GM19395 (cell line): ENCODE results near the gene TENM4.

Experiments used
- ATAC-seq: cut with Tn5 transposase; IDR thresholded peaks from one replicate; pipeline ENCODE4 v1.9.1; 2021; ENCODE audit warnings: mild to moderate bottlenecking, moderate library complexity; ENCODE audit not compliant: unreplicated experiment

TENM4 gene

DNA sequence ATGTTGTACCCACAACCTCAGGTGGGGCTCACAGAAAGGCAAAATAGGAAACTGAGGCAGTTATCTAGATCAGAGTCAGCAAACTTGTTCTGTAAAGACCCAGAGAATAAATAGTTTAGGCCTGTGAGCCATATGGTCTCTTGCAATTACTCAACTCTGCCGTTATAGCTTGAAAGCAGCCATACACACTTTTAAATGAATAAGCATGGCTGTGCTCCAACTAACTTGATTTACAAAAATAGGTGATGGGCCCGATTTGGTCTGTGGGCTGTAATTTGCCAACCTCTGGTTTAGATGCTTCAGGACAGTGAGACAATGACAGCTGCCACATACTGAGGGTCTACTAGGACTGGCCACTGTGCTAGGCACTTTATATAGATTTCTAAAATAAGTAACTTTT lies 667.3 kb downstream of the TENM4 start:
- no peak for ATAC-seq

DNA sequence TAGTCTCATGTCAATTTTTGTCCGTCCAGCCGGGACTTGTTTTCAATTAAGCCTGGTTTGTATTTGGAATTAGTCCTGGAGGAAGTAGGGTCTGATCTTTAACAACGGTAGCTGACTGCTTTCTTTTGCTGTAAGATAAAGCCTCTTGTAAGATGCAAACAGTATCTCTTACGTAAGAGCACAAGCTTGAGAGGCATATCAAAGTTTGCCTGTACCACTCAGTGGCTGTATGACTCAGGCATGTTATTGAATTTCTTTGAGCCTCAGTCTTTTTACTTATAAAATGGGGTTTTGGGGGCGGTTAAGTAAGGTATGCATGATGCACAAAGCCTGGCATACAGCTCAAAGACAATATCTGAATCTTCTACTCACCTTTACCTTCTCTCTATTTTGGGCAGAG lies 667.8 kb downstream of the TENM4 start:
- no peak for ATAC-seq

DNA sequence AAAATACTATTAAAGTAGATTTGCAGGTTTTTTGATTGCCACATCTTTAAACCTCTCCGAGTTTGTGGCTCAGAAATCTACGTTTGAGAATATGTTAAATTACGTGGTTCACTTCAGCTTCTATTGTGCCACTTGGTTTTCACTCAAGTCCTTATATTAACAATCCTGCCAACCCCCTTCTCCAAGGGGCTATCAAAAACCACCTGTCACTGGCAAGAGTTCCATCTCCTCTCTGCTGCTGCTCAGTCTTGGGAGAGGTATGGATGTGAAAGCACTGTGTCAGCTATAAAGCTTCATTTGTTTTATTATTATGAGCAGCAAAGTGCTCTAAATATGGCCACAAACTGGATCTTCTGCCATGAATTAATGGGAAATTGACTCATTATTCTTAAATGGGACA lies 668.6 kb downstream of the TENM4 start:
- ATAC-seq: no peak

DNA sequence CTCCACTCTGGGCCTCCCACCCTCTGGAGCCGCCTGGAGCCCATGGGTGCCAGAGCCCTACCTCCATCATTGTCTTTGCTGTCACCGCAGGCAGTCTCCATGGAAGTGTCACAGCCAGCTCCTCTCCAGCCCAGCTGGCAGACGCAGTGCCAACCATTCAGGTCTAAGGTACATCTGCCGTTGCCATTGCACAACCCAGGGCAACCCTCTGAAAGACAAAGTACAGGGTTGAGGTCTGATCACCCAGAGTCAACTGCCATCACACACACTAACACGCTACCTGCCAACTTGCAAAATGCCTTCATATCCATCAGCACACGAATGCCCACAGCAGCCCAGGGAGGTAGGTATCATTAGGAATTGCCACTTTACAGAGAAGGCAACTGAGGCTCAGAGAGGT lies 669.9 kb downstream of the TENM4 start:
- ATAC-seq: no peak

DNA sequence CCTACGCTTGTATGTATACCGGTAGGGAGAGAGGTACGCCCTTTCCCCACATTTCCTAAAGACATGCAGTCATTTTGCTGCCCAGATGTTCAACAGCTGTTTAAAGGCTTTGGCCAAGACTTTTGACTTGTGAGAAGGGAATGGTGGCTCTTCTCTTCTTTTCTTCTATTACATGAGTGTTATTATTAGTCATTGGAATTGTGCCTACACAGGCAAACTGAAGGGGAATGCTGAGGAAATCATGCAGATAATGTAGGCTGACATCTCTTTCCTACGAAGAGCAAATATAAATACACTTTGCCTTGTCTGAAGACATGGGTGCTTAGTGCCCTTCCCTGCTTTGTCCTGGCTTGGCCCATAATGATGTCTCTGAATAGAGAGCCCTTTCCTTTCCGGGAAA lies 671.9 kb downstream of the TENM4 start:
- ATAC-seq: no peak

DNA sequence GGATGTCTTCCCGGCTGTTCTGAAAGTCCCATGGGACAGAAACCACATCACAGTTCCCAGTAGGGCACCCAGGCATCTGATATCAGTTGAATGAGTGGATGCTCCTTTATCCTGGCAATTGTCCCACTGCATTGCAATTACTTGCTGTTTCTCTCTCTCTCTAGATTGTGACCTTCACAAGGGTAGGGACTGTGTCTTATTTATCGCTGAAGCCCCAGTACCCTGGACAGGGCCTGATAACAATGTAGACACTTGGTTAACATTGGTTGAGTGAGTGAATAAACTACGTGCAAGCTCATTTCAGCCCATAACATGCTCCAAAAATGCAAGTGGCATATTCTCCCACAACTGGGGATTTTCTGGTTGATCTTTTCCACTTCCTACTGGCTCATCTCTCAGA lies 672.5 kb downstream of the TENM4 start:
- ATAC-seq: no peak

DNA sequence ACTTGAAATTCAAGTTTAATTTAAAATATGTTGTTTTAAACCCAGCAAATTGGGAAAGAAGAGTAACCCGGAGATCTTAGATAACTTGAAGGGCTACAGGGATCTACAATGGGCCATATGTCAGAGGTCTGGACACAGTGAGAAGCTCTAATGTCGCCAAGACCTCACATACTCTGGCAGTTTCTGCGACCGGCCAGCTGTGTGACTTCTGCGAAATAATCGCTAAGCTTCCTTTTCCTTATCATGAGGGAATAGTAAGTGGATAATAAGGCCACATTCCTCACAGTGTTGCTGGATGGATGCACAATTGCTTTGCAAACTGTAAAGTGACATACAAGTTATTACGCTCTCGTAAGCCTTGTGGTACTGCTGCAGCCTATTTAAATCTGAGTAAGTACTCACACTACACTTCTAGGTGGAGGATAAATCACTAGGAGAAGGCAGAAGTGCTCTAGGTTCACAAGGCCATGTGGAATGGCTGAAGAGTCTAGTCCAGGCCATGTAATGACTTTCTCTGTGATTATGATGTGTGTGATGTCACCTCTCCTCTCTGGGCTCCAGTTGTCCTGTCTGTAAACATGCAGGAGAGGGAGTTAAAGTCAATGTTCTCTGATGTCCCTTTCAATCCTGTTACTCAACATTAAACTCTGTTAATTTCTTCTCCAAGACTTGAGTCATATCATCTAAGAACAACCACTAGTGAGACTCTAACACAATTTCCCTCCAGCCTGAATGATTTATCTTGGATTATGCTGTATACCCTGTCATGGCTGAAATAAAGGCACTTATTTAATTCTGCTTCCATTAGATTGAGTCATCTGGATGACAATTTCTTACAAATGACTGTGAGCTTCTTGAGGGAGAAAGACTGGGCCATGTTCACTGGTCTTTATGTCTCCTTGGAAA lies 673.5 kb downstream of the TENM4 start:
- no peak for ATAC-seq

DNA sequence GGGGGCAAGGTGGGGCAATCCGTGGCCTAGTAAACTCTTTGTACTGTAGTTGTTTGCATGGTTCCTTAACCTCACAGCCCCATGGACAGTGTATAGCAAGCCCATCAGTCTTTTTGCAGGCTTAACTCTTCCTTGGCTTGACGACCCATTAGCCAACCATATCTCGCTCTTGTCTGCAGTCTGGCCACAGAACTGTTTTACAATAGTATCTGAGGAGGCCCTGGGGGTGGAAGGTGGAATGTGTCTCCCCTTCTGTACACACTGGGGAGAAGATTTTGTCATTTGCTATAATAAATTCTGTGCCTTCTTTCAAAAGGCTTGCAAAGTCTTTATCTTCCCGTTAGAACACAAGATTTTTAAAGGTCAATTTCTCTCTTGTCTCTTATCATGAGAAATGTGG lies 675.9 kb downstream of the TENM4 start:
- ATAC-seq: no peak

DNA sequence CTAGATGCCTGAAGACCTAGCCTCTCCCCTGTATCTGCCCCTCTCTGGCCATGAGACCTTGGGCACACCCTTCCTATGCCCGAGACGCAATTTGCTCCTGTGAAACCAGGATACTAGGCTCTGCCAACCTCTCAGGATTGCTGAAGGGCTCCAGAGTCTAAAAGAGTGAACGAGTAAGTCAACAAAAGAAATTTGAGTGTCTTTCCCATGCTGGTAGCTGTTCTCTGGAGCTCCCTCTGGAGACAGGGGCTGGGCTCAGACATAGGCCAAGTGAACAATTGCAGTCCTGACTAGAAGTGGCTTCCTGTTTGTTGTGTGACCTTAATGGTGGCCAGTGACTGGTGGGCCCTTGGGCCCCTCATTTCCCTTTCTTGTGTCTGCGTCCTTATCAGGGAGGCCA lies 677.2 kb downstream of the TENM4 start:
- no peak for ATAC-seq

DNA sequence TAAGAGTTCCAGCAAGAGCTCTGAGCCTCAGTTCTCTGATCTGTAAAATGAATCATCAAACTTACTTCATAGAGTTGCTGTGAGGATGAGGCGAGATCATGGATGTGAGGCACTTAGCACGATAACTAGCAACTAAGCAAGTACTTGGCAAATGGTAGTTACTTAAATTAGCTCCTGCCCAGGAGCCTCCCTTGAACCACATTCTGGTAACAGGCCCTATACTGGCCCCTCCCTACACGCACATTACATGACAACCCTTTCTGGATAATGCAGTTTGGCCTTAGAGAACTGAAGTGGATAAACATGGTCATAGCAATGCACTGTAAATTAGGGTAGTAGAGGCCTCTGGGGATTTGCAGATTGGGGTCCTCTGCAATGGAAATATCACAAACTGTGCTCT lies 678.7 kb downstream of the TENM4 start:
- no peak for ATAC-seq

DNA sequence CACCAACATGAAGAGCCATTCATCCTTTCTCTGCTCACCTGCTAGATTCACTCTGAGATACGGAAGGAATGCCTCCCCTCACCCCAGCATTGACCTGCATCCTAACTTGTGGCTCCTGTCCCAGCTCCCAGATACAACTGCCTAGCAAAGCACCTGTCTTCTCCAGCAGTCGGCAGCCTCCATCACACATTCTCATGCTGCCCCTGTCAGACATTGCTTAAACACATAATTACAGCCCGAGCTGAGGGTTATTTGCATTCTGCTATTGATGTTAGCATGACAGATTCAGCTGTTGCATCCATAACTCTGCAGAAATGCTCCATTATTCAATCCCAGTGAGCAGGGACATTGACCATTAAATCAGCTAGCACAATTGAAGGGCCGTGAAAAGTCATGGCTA lies 681.8 kb downstream of the TENM4 start:
- ATAC-seq: no peak

DNA sequence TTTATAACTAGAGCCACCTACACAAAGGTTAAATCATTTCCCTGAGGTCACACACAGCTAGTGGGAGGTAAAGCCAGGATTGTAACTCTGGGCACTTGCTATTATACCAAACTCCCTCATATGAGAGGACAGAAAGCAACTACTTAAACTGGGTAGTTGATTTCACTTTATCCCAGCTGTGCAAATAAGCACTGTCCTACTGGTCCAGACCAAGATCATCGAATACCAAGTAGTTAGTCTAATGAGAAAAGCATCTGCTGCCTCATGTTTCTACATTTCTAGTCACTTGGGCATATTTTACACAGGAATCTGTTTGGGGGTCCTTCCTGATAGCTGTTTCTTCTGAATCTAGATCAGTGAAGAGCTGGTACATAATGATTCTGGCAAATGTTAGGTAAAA lies 687.5 kb downstream of the TENM4 start:
- no peak for ATAC-seq

DNA sequence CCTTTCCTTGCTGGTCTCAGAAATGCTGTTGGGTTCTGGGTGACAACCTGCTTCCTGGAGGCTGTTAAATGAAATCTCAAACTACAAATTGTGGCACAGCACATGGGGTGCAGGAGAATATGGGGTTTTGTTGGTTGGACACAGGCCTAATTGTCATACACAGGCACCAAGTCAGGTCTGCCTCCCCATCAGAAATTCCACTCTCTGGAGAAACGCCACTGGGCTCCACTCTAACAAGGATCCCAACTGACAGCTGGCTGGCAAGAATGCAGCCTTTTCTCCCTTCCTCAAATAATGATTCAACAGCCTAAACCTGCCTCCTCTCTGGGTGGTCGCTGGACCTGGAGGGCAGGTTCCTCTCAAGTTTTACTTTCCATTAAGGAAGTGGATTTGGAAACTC lies 688.3 kb downstream of the TENM4 start:
- ATAC-seq: no peak

DNA sequence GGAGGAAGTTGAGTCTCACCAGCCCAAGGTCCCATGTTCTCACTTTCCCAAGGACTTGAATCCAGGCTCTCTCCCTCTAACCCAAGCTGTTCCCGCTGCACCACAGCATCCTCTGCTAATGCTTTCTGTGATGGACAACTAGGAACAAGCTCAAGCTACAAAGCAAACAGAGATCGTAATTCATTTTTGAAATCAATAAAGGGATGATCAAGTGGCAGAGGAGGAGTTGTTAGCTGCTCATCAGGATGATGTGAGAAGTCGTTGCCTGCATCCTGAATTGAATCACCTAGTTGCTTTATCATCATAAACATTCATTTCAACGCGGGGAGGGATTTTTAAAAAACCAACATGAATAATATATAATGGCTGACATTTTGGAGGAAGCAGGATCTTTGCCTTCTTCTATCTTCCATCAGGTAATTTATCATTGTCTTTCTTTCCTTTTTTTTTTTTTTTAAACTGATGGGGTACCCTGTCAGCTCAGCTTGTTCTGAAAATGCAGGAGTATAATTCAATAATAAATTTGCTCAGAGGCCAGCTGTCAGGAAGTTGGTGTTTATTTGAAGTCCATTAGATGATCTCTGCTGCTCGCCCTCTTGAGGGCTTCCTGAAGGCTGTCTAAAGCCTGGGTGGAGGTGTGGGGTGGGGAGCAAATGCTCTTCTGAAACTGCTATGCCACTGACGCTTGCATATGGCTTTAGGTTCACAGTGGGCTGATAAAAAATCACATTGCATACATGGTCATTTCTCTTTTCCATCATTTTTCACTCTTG lies 691.7 kb downstream of the TENM4 start:
- no peak for ATAC-seq

DNA sequence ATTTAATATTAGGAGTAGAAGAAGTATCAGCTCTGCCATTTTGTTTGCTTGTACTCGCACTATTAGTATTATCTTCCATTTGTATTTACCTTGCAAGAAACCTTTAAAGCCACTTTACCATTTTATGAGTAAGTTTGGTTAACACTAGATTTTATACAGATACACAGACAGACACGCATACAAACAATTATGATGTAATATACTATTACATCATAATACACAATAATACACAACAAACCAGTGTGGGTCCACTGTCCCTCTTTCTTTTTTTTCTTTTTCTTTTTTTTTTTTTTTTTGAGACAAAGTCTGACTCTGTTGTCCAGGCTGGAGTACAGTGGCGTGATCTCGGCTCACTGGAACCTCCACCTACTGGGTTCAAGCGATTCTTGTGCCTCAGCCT lies 695.9 kb downstream of the TENM4 start:
- no peak for ATAC-seq

DNA sequence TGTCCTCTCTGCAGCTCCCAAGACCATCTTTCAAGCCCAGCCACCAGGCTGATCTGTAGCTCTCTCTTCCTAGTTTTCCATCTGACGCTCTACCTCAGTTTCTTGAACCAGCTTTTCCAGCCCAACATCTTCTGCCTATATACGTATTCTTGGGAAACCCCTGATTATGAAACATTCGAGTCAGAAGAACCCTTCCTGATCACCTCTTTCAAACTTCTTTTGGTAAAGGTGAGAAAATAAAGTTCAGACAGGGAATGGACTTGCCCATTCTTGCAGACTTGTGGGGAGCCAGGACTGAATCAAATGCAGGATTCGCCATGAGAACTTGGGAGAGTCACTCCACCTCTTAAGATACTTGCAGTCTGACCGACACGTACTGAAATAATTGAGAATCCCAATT lies 696.6 kb downstream of the TENM4 start:
- no peak for ATAC-seq

DNA sequence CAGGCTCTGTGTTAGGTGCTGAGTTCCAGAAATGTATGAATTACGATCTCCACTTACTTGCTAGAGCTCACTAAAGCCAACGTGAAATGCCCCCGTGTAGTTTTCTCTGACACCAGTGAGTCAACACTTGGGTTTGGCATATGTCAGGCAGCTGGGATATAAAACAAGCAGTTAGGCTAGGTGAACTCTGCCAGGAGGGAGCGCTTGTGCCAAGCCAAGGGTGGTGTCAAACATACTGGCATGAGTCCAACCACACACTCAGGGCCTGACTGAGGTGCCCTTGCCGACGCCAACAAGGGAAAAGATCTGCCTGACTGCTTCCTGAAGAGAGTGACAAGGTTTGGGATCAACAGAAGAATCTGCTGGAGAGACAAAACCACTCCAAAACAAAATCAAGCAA lies 698.4 kb downstream of the TENM4 start:
- no peak for ATAC-seq

DNA sequence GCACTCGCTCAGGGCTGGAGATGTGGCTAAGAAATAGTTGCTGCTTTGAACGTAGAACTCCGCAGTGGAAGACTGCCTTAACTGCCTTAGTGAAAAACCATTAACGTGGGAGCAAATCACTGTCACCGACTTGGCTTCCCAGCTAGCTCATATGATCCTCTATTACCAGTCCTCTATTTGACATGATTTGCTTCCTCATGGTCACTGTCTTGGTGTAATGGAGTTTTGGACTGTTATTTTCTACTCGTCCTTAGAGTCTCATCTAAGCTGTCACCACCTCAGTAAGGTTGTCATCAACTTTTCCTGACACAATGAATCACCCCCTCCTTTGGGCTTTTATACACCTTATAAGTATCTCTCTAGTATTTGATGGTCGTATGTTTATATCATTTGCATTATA lies 699.1 kb downstream of the TENM4 start:
- no peak for ATAC-seq

DNA sequence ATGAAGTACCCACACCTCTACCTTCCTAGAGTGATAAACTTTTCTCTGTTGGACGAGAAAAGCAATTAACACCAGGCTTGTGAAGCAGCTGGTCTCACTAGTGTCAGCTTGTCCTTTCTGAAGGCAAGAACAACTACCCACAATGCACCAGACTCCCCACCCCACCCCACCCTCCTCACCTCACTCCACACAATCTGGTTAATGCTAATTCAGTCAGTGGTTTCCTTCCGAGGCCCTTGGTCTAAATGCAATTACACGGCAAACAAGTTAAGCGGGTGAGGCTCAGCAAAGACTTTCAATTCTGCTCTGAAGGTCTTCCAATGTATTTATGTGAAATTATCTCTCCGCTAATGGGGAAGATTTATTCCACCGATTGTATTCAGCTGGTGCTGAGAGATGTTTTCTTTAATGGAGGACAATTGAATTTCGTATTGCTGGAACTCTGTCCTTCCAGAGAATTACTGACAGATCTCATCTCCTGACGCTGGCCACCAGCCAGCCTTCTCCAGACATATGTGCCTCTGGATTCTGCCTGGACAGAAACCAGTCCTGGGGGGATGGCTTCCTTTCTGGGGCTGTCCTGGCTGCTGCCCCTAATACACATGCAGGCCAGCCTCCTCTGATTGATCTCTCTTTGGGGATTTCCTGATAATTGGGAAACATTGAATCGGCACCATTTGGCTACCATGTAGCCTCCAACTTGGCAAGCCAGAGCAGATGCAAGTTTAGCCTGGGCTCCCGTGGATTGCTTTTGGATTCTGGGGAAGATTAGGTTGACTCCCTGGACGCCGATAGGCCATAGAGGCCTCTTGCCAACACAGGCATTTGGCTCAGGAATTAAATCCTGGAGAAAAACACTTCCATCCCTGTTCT lies 700.4 kb downstream of the TENM4 start:
- ATAC-seq: no peak

DNA sequence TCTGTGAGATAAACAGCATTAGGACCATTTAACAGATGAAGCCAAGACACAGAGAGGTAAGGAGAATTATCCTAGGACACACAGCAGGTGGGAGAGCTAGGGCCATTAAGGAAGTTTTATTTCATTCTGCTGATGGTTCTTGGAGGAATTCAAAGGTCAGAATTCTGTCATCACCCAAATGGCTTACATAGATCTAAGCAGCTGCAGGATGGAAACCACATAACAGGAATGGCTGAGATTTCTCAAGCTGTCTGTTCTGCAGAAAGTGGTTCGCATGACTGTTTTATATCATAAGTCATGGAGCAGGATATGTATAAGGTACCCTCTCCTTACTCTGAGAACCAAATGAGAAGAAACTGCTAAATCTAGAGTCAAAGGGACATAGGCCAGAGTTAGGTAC lies 702.9 kb downstream of the TENM4 start:
- ATAC-seq: no peak

DNA sequence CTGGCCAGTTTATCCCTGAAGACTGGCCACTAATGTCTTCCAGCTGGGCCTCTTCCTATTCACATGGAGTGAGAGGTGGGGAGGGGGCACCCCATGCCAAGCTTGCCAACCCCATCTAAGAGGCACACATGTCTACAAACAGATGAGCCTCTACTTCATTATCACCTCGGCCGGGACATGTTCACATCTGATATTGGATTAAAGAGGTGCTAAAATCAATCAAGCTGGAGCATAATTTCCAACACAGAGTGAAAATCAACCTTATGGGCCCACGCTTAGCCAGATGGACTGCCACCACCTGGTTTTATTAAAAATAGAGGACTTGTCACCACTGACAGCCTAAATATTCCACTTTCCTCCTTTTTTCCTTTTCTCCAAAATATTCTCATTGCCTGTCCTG lies 703.5 kb downstream of the TENM4 start:
- ATAC-seq: no peak
